HepG2 (cell line): ENCODE results near the gene RBBP8NL. TPM values are rescaled to one million over a fixed set of nuclear protein-coding genes. Genes with fewer than 3 reads are reported as not detected.
A peak's percentile ranks its signal among the peaks of the same experiment; 100 is the strongest.

ENCODE experiments used
- ATAC-seq: fragments of 200-7000 bp; cut with Tn5 transposase; 3 replicates; pipeline ENCODE4 v1.9.1; 2020; ENCODE audit warnings: mild to moderate bottlenecking, moderate library complexity
- BruUV-seq: library from RNA; stranded (reverse); fragments of 400-500 nt; replicated peaks from 2 replicates; lab custom pipeline; 2021; lab: Mats Ljungman, UMichigan
- CTCF ChIA-PET: fragments of 300-600 bp; formaldehyde crosslinking; extraction: SDS; loops from one replicate; lab custom pipeline; 2021; ENCODE audit warnings: low total read pairs, inconsistent platforms, low intra/inter-chr PET ratio; lab: Yijun Ruan, JAX
- POLR2A ChIA-PET: fragments of 350-600 bp; sonication (Branson Sonifier 250); formaldehyde crosslinking; loops from one replicate; lab custom pipeline; 2020; ENCODE audit warnings: antibody characterized with exemption, inconsistent platforms; lab: Yijun Ruan, JAX
- DNase-seq: peaks from one replicate; pipeline ENCODE4 v3.0.0-alpha.2; 2015; ENCODE audit warnings: low spot score
- FAIRE-seq: peaks from 3 replicates; lab custom pipeline; 2011; peaks lifted over from hg19 to GRCh38; lab: Jason Lieb, UNC
- H2AFZ ChIP-seq: one replicate; pipeline ENCODE4 v1.6.1; 2011; ENCODE audit warnings: low read length, inconsistent platforms
- H3K27ac ChIP-seq: fragments of 300-600 bp; 3 replicates; pipeline ENCODE4 v1.8.0; 2011; ENCODE audit warnings: mixed run types, mild to moderate bottlenecking, mixed read lengths, low read length, inconsistent platforms; ENCODE audit not compliant: insufficient read depth; ENCODE audit errors: extremely low read length
- H3K27me3 ChIP-seq, 2 experiments: fragments of 200-600 bp in 1 of 2; 2 replicates in 1 of 2; 3 replicates in 1 of 2; pipeline versions ENCODE4 v1.6.0 to v1.8.0; 2011; ENCODE audit warnings: low read length in 2 of 2, mild to moderate bottlenecking in 2 of 2, moderate library complexity in 2 of 2, inconsistent platforms in 1 of 2; ENCODE audit not compliant: insufficient read depth in 2 of 2, control insufficient read depth in 1 of 2
- H3K36me3 ChIP-seq, 2 experiments: fragments of 200-600 bp in 1 of 2; replicated peaks in 1 of 2; 2 replicates in 1 of 2; 3 replicates in 1 of 2; pipeline versions ENCODE4 v1.5.1 to v1.8.0; 2011; ENCODE audit warnings: low read length in 2 of 2, inconsistent platforms in 1 of 2; ENCODE audit not compliant: insufficient read depth in 2 of 2, control insufficient read depth in 1 of 2
- H3K4me1 ChIP-seq: 2 replicates; pipeline ENCODE4 v1.5.1; 2012; ENCODE audit warnings: low read length, inconsistent platforms; ENCODE audit not compliant: insufficient read depth
- H3K4me2 ChIP-seq: 2 replicates; pipeline ENCODE4 v1.6.0; 2011; ENCODE audit warnings: low read depth, low read length, inconsistent platforms
- H3K4me3 ChIP-seq, 3 experiments: fragments of 200-600 bp in 1 of 3; sonication (generic), shearing (Covaris generic) in 1 of 3; replicated peaks in 1 of 3; 2 replicates each; pipeline ENCODE4 v1.5.1; 2011 to 2016; ENCODE audit warnings: low read length in 3 of 3, inconsistent platforms in 2 of 3, low read depth in 2 of 3, mild to moderate bottlenecking in 2 of 3, control low read depth in 1 of 3, mixed read lengths in 1 of 3; ENCODE audit not compliant: insufficient read depth in 1 of 3
- H3K79me2 ChIP-seq: one replicate; pipeline ENCODE4 v1.6.1; 2011; ENCODE audit warnings: low read length, inconsistent platforms; ENCODE audit not compliant: insufficient read depth
- H3K9ac ChIP-seq: 2 replicates; pipeline ENCODE4 v1.6.0; 2011; ENCODE audit warnings: mild to moderate bottlenecking, low read depth, low read length, inconsistent platforms; ENCODE audit not compliant: insufficient read depth
- H3K9me3 ChIP-seq: 2 replicates; pipeline ENCODE4 v1.5.1; 2012; ENCODE audit warnings: mild to moderate bottlenecking, low read length
- H4K20me1 ChIP-seq: 2 replicates; pipeline ENCODE4 v1.6.0; 2011; ENCODE audit warnings: inconsistent platforms, mild to moderate bottlenecking, low read length, moderate library complexity; ENCODE audit not compliant: insufficient read depth
- GRHL1 ChIP-seq: sonication (generic); formaldehyde crosslinking; conservative IDR thresholded peaks from 2 replicates; pipeline ENCODE4 v1.8.0; 2022; ENCODE audit warnings: missing genetic modification reagents
- HES4 ChIP-seq: sonication (generic); formaldehyde crosslinking; IDR thresholded peaks from 2 replicates; pipeline ENCODE4 v1.9.0; 2021; ENCODE audit warnings: mild to moderate bottlenecking, missing genetic modification reagents, borderline replicate concordance
- MIER2 ChIP-seq: IDR thresholded peaks from 2 replicates; pipeline ENCODE4 v1.6.1; 2016; ENCODE audit warnings: missing biosample characterization, missing genetic modification reagents
- PCBP2 ChIP-seq: fragments of 200-400 bp; formaldehyde crosslinking; optimal IDR thresholded peaks from 2 replicates; pipeline ENCODE3; 2018; ENCODE audit warnings: low read length, low read depth; ENCODE audit not compliant: poor library complexity, severe bottlenecking
- SRSF4 ChIP-seq: fragments of 200-400 bp; formaldehyde crosslinking; IDR thresholded peaks from one replicate; pipeline ENCODE4 v1.6.1; 2018; ENCODE audit warnings: mild to moderate bottlenecking, low read depth, low read length, moderate library complexity; ENCODE audit not compliant: poor library complexity, severe bottlenecking
- SRY ChIP-seq: sonication (generic); formaldehyde crosslinking; IDR thresholded peaks from 2 replicates; pipeline ENCODE4 v1.8.0; 2022; ENCODE audit warnings: mild to moderate bottlenecking, missing genetic modification reagents
- SSRP1 ChIP-seq: IDR thresholded peaks from 2 replicates; pipeline ENCODE4 v1.6.1; 2016; ENCODE audit warnings: control low read depth
- TFDP1 ChIP-seq: IDR thresholded peaks from 2 replicates; pipeline ENCODE4 v1.6.1; 2016; ENCODE audit warnings: missing compliant biosample characterization, missing genetic modification reagents, borderline replicate concordance
- YEATS2 ChIP-seq: sonication (generic); formaldehyde crosslinking; IDR thresholded peaks from 2 replicates; pipeline ENCODE4 v1.4.0; 2020; ENCODE audit warnings: missing genetic modification reagents, borderline replicate concordance
- ZNF160 ChIP-seq: sonication (generic); formaldehyde crosslinking; IDR thresholded peaks from 2 replicates; pipeline ENCODE4 v1.8.0; 2022; ENCODE audit warnings: mild to moderate bottlenecking, inconsistent platforms, missing genetic modification reagents
- ZNF180 ChIP-seq: sonication (generic); formaldehyde crosslinking; IDR thresholded peaks from 2 replicates; pipeline ENCODE4 v1.4.0; 2020; ENCODE audit warnings: low read depth, missing genetic modification reagents, borderline replicate concordance
- ZNF414 ChIP-seq: sonication (generic); formaldehyde crosslinking; IDR thresholded peaks from 2 replicates; pipeline ENCODE4 v1.5.0; 2020; ENCODE audit warnings: missing genetic modification reagents
- ZNF891 ChIP-seq: sonication (generic); formaldehyde crosslinking; IDR thresholded peaks from 2 replicates; pipeline ENCODE4 v1.5.0; 2020; ENCODE audit warnings: mild to moderate bottlenecking, missing genetic modification reagents
- ZSCAN25 ChIP-seq: sonication (generic); formaldehyde crosslinking; IDR thresholded peaks from 2 replicates; pipeline ENCODE4 v1.8.0; 2022; ENCODE audit warnings: mild to moderate bottlenecking, missing genetic modification reagents
- WGBS: methylation state at CpG from one replicate; pipeline ENCODE4 v1.1.6; 2017; ENCODE audit warnings: low lambda C conversion rate; 5-methylcytosine and 5-hydroxymethylcytosine counted together
- in situ Hi-C: cut with HindIII; loops from 2 replicates; pipeline ENCODE4 v1.10.0; 2017; ENCODE audit warnings: low pct_unique_long_range_greater_than_20kb; ENCODE audit not compliant: extremely low pct_ligation_motif_present
- intact Hi-C: fragments of 100-400 bp; cut with micrococcal nuclease; formaldehyde crosslinking; loops from one replicate; pipeline ENCODE4 v1.10.0; 2022; ENCODE audit not compliant: unreplicated experiment
- polyA plus RNA-seq, 8 experiments: library from polyadenylated mRNA; depleted of rRNA in 3 of 8; stranded (reverse) in 7 of 8; unstranded in 1 of 8; fragments of >200 nt; fragmentation: Illumina TruSeq in 4 of 8; extraction: Trizol in 4 of 8; gene quantifications; 2 replicates each; pipeline versions ENCODE4 v1.2.1 to v1.2.3, GENCODE V29; 2011 to 2016; ENCODE audit warnings: low read depth in 4 of 8, missing spikeins in 1 of 8, mixed read lengths in 1 of 8; ENCODE audit not compliant: insufficient read depth in 1 of 8
- total RNA-seq, 5 experiments: library from RNA; depleted of rRNA; stranded (reverse); fragments of >200 nt; fragmentation: Illumina TruSeq; extraction: Trizol; gene quantifications; 2 replicates each; pipeline ENCODE4 v1.2.3, GENCODE V29; 2016; ENCODE audit warnings: low read depth in 1 of 5
- TF ChIP-seq, protein P1 (sequence below): sonication (generic); formaldehyde crosslinking; IDR thresholded peaks from 2 replicates; pipeline ENCODE4 v1.8.0; 2022; ENCODE audit warnings: mild to moderate bottlenecking, missing genetic modification reagents, moderate library complexity
- TF ChIP-seq, protein P2 (sequence below): sonication (generic); formaldehyde crosslinking; IDR thresholded peaks from 2 replicates; pipeline ENCODE4 v1.5.0; 2020; ENCODE audit warnings: mild to moderate bottlenecking, missing genetic modification reagents

Gene RBBP8NL
- total and polyA plus RNA-seq, 2 of the 13 experiments (the other 11 are each of a cell fraction or from before 2014, with no cell fraction given), result 0.69 to 0.86 TPM

GRCh38 chr20:62387219-62387913, 40.0 kb downstream of the RBBP8NL start:
- no peak for ATAC-seq
- Histone ChIP-seq H3K27ac (peak overlapping the region; percentile 66), H3K4me2 (peak overlapping the region; percentile 97), H3K27me3 (no peaks in the 10 kb centered on the region; a peak in 2 of 5 replicates), H3K4me3 (peak overlapping the region; percentile 97 to 99 (median 99)), H3K4me1 (peaks cover 34% of the 10 kb centered on the region), H3K36me3 (peaks cover 15 to 34% of the 10 kb centered on the region in 2 experiments), H3K9me3 (no peaks in the 10 kb centered on the region), H2AFZ (no peak overlapping the region), H3K79me2 (peaks cover 40% of the 10 kb centered on the region), H3K9ac (peak overlapping the region; percentile 97), H4K20me1 (peaks cover 17% of the 10 kb centered on the region)
- TSS peak; percentile 76 for BruUV-seq
- intact Hi-C loops (no loop called here), in situ Hi-C loops (no loop called here)
- no peak for DNase-seq
- FAIRE-seq, result no peak
- under 1% methylated on average over 43 of the region's 47 CpGs for WGBS
- POLR2A ChIA-PET, result interaction anchor here (0.6 to 4.5 kb wide), 20 partner anchors 8 to 1240 kb away, joined by 3 to 73 read pairs (median 5); partner anchors contain the start of genes ADRM1 and LAMA5
- CTCF ChIA-PET, result interaction anchor here (2.8 kb wide), 1 partner anchor 85 kb away, joined by 13 read pairs; the partner anchor contains the start of gene ADRM1
- no peak for TF ChIP-seq ZSCAN25 (CRISPR knock-in tag)
- TF ChIP-seq, protein P1, sequence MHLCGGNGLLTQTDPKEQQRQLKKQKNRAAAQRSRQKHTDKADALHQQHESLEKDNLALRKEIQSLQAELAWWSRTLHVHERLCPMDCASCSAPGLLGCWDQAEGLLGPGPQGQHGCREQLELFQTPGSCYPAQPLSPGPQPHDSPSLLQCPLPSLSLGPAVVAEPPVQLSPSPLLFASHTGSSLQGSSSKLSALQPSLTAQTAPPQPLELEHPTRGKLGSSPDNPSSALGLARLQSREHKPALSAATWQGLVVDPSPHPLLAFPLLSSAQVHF (CRISPR knock-in tag), result no peak; the same call in 1 of the 2 replicates
- no peak for TF ChIP-seq YEATS2 (CRISPR knock-in tag)
- TF ChIP-seq GRHL1 (CRISPR knock-in tag), result no peak
- TF ChIP-seq ZNF891, result peak; percentile 21; the same call in 1 of the 2 replicates
- no peak for TF ChIP-seq ZNF160 (CRISPR knock-in tag)
- TF ChIP-seq ZNF180 (CRISPR knock-in tag), result no peak
- no peak for TF ChIP-seq ZNF414
- 0 out of 2 replicates have a peak, but pooled peaks have one; percentile 6 for TF ChIP-seq TFDP1
- TF ChIP-seq, protein P2, sequence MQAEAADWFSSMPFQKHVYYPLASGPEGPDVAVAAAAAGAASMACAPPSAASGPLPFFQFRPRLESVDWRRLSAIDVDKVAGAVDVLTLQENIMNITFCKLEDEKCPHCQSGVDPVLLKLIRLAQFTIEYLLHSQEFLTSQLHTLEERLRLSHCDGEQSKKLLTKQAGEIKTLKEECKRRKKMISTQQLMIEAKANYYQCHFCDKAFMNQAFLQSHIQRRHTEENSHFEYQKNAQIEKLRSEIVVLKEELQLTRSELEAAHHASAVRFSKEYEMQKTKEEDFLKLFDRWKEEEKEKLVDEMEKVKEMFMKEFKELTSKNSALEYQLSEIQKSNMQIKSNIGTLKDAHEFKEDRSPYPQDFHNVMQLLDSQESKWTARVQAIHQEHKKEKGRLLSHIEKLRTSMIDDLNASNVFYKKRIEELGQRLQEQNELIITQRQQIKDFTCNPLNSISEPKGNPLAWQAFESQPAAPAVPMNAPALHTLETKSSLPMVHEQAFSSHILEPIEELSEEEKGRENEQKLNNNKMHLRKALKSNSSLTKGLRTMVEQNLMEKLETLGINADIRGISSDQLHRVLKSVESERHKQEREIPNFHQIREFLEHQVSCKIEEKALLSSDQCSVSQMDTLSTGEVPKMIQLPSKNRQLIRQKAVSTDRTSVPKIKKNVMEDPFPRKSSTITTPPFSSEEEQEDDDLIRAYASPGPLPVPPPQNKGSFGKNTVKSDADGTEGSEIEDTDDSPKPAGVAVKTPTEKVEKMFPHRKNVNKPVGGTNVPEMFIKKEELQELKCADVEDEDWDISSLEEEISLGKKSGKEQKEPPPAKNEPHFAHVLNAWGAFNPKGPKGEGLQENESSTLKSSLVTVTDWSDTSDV (CRISPR knock-in tag), result 0 out of 2 replicates have a peak, but pooled peaks have one; percentile 89
- no peak for TF ChIP-seq MIER2 (CRISPR knock-in tag)
- TF ChIP-seq PCBP2, result peak; percentile 93
- TF ChIP-seq SRY (CRISPR knock-in tag), result no peak
- TF ChIP-seq HES4 (CRISPR knock-in tag), result no peak; the same call in 1 of the 2 replicates
- no peak for TF ChIP-seq SRSF4
- no peak for TF ChIP-seq SSRP1
